RPMI7951 (cell line): ENCODE results near the gene DSG3. TPM values are rescaled to one million over a fixed set of nuclear protein-coding genes. Genes with fewer than 3 reads are reported as not detected.
A peak's percentile ranks its signal among the peaks of the same experiment; 100 is the strongest.
"Not testable (repeated sequence)": the region's sequence is repeated elsewhere in the genome, so short reads cannot be mapped to it uniquely, and the experiment has no call there.

Experiments
- DNase-seq: peaks from one replicate; pipeline ENCODE4 v3.0.0-alpha.2; 2012; ENCODE audit warnings: low read depth
- total RNA-seq: library from RNA; depleted of rRNA; stranded (reverse); fragments of >200 nt; shearing (Covaris generic); gene quantifications from 2 replicates; pipeline ENCODE4 v1.2.3, GENCODE V29; 2014

DSG3 gene
- total RNA-seq, 1 experiment from 2014 or later: not detected

DNA sequence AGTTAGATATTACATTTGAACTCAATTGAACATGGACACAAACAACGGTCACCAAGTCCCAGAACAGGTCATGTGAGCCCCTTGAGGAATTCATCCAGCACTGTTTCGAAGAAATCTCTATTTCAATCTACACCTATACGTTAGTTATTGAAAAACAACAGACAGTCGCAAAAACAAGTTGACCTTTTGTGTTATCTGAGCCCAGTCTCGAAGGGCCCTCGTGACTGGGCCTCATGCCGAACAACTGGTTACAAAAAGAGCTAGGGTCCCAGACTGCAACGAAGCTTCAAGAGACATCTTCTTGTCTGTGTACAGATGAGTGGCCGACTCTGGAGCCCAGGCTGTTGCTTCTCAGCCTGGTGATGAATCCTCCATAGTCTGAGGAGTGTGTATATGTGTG lies 45.1 kb downstream of the DSG3 start:
- no peak for DNase-seq

DNA sequence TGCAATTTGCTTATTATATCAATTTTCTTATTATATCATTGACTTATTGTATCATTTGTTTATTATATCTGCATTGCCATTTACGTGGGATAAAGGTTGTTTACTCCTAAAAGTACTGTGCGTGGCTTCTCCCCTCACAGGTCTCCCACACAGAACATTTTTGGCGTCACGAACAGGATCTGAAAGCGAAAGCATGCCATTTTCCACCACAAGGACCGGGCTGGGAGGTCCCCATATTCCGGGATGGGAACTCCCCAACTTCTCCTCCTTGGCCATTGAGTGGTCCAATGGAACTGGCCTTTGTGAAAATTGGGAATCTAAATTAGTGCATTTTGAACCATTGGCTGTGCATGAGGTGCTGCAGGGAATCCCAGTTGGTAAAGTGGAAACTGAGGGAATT lies 45.6 kb downstream of the DSG3 start:
- DNase-seq: no peak

DNA sequence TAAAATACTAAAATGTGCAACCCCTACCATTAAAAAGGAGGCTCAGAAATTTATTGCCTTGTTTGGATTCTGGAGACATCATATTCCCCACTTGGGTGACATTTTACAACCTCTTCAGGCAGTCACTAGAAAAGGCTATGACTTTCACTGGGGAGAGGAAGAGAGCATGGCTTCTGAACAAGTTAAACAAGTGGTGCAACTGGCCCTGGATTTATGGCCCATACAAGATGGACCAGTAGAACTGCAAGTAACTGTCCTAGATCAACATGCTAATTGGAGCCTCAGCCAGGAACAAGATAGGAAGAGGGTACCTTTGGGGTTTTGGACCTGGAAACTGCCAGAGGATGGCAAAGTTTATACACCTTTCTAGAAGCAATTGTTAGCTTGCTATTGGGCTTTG lies 46.4 kb downstream of the DSG3 start:
- DNase-seq: no peak

DNA sequence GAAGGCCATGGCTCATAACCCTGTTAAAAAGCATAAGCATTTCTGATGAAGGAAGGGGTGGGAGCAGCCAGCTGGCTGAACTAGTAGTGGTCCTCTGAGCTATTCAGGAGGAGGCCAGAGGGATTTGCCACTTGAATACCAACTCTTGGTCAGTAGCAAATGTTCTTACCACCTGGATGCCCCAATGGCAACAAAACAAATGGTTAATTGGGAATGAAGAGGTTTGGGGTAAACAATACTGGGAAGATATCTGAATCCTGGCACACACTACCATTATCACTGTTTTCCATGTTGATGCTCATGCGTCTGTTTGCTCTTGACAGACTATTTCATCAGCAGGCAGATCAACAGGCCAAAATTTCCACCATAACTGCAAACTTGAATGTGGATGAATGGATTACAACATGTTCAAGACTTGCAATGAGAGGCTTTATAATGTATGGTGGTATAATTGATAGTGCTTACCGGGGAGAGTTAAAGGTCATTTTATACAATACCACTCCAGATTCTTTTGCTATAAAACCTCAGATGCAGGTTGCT lies 47.2 kb downstream of the DSG3 start:
- not testable (repeated sequence) for DNase-seq

DNA sequence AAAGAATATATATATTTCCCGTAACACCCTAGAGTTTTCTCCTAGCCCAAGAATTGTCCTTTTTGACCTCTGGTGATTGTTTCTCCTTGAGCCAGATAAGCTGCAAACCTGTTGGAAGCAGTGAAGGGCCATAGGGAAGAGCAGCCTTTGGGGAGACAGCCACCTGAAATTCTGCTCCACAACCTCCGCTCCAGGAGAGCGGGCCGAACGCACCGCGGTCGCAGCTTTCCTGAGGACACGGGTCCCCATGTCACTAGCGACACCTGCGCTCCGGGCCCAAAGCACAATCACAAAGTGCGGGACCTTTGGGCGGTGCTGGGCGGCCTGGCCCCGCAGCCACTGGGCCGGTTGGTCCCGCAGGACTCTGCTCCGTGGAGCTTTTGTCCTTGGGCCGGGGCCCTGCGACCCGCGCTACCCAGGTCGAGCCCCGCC lies 49.9 kb downstream of the DSG3 start:
- no peak for DNase-seq

DNA sequence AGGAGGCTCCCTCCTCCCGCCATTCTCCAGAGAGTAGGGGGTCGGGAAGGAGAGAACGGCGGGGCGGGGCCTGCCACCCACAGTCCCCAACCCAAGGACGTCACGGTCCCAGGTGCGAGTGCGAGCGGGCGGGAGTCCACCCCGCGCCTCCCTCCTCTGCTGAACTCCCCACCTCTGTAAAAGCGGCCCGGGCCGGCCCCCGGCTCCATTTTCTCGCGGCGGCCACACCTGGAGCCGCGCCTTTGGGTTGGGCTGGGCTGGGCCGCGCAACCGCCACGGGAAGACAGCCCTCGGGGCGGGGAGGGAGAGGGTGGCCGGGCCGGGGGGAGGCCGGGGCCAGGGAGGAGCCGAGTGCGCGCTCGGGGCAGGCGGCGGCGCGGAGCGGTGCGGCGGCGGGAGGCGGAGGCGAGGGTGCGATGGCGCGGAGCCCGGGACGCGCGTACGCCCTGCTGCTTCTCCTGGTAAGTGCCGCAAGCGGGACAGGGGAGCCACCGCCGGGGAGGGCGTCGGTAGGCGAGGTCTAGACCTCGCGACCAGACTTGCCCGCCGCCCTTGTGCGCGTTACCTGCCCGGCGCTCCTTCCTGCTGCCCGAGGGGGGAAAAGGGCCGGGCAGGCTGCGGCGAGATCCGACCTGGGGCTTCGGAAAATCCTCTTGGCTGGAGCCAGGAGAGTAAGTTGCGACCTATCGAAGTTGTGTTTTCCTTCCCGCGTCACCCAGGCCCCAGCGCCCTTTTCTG lies 50.5 kb downstream of the DSG3 start, which contains the start of gene DSG2:
TSS of gene DSG2 (plus strand) at position 342 of the 738 bp plus-strand sequence. CDS start at position 417, 75 bp downstream.
- no peak for DNase-seq

DNA sequence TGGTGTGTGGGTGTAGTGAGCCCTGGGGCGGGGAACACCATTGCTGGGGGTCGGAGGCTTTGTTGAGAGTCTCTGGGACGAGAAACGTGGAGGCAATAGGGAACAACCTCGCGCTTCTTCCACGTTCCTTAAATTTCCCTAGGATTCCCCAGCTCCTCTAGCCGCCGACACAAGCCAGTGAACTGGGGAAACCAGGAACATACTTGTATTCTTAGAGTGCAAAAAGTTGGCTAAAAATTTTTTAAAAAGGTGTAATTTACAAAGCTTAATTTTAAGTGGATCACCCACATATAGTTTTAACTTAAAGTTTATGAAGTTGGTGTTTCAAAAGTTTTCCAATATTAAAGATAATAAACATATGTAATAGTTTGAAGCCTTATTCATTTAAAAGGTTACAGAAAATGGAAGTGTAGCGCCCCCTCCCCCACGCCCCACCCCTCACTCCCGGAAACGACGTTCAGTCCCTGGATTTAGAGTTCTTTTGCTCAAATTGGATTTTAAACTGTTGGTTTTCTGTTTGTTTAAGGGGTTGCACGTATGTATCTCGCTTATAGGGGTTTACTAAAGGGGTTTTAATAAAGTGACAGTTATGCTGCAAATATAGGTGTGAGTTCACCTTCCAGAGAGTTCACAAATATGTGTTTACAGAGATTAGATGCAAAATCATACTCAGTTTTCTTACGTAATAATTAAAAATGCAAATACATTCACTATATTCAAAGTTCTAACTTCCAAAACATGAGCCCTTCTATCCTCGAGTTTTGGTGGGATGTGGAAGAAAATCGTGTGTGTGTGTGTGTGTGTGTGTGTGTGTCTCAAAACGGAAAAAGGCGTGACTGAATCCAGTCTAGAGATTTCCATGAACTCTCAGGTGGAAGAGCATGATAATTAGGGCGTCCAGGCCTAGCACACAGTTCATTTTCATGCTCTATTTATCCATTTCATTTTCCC lies 51.3 kb downstream of the DSG3 start:
- no peak for DNase-seq

DNA sequence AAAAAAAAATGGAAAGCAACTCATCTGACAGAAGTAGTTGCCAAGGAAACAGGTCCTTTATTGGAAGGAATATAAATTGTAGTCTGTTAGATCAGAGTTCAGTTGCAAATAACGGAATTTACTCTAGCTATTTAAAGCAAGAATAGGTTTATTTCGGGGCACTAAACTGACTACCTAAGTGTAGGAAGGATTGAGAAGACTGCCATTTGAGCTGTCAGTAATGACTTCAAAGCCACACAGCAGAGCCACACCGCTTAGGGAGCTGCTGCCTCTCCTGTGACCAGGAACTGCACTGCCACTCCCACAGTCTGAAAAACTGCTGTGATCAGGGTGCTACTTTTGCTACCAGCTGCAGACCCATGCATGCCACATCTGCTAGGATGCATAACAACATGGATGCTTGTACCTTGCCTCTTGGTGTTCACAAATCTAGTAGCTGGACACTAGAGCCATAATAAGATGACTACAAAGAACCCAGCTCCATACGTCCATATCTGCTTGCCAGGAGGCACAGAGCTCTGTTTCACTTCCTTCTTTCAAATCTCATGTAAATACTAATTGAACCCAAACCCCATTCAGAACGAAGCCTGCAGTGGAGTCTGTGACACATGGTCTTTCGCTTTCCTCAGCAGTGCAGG lies 52.6 kb downstream of the DSG3 start:
- DNase-seq: no peak

DNA sequence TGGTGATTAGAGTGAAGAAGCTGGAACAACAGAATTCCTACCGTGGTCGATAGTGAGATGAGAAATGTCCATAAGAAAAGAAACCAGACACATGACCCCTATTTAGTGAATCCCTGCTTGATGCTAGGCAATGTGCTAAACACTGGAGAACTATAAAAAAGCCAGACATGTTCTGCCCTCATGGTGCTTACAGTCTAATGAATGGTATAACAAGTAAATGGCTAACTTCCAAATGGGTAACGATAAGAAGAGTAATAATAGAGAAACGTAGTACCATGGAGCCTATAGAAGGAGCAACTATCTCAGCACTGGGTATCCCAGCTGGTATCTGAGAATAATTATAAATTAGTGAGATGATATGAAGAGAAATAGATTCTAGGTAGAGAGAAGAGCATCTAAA lies 55.5 kb downstream of the DSG3 start:
- no peak for DNase-seq

DNA sequence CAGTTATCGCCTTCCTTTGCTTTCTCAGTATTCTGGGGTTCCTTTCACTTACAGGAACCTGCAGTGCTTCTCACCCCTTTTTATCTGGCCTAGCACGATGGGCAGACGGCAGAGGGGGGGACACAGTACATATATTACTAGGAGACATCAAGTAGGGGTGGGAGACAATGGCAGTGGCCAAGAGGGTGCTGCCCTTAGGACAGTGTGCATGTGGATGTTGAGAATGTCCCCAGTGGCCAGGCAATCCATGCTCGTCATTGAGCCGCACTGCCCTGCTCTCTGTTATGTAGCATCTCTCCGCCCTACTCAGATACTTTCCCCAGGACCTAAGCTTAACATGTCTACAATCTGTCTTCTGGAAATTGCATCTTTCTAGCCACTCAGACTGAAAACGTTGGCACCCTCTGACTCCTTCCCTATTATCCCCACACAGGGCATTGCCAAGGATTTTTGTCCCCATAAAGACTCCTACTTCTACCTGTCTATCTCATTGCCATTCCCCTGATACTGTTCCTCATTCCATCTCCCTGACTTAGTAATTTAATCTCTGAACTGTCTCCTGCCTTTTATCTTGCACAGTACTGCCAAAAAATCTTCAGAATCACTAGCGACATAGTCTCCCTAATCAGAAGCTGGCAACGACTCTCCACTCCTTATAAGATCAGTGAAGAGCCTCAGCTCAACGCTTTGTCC lies 57.1 kb downstream of the DSG3 start:
- no peak for DNase-seq

DNA sequence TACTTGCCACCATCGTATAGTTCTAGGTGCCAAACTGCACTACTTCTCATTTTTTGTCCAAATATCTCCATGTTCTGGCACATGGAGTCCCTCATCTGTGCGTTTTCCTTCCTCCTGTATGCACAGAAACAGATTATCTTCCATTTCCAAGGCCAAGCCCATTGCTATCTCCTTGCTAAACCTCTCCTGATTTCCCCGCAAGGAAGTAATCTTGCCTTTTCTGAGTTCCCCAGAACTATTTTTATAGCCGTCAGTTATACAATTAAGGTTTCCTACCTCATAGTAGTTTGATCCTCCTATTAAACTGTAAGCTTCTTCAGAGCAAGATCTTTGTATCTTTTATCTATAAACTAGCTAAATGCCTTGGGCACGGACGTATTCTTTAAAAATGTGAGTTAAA lies 57.6 kb downstream of the DSG3 start:
- DNase-seq: no peak

DNA sequence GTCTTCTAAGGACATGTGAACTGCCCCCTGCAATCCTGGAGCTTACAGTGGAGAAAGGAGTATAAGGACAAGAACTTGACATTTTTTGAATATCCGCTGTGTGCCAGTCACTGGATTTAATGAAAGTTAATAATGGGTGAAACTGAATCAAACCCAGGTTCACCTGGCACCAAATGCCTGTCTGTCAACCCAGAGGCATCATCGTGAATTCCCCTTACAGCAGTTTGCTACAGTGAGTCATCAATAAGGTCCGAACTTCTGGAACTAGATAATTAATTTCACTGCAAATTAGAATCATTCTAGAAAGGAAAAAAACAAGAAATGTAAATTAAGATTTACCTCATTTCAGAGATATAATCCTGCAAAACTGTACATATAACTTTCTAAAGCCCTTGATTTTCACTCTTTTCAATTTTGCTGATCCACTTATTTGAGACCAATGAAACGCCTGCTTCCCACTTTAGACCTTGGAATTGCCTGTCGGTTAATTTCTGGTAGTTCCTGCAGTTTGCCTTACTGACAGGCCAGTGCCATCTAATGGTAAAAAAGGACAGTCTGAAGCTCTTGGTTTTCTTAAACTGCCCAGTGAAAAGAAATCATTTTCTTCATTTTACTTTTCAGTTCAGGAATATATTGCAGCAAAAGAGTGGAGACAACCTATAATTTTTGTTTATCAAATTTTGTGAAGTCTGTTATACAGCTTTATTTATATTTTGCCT lies 58.6 kb downstream of the DSG3 start:
- peak; percentile 4 for DNase-seq

DNA sequence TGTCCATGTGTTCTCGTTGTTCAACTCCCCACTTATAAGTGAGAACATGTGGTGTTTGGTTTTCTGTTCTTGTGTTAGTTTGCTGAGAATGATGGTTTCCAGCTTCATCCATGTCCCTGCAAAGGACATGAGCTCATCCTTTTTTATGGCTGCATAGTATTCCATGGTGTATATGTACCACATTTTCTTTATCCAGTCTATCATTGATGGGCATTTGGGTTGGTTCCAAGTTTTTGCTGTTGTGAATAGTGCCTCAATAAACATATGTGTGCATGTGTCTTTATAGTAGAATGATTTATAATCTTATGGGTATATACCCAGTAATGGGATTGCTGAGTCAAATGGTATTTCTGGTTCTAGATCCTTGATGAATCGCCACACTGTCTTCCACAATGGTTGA lies 59.6 kb downstream of the DSG3 start:
- not testable (repeated sequence) for DNase-seq

DNA sequence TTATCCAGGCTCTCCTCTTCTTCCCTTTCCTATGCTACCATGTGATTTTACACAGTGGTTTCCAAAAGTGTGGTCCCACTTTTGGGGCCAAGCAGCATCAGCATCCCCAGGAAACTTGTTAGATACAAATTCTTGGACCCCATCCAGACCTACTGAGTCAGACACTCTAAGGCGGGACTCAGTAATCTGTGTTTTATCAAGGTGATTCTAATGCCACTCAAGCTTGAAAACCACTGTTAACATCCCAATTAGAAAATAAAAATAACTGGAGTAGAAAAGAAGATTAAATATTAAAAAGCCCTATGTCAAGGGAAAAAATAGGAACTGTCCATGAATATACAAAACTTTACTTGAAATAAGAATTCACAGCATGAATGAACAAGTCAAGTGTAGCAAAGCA lies 61.2 kb downstream of the DSG3 start:
- no peak for DNase-seq

DNA sequence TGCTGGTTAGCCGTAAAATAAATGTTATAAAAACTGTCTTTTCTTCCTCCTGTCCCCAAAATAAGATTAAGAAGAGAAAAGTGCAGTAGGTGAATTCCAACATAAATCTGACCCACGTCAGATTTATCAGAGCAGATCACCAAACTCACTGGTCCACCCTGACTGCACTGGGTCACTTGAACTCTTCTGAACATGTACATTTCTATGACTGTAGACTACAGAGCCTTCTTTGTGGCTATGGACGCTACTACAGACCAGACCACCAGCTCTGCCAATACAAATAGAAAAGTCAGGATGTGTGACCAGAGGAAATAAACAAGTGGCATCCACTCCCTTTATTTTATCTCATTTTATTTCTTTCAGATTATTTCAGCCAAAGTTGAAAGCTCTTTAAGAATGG lies 62.0 kb downstream of the DSG3 start:
- DNase-seq: no peak

DNA sequence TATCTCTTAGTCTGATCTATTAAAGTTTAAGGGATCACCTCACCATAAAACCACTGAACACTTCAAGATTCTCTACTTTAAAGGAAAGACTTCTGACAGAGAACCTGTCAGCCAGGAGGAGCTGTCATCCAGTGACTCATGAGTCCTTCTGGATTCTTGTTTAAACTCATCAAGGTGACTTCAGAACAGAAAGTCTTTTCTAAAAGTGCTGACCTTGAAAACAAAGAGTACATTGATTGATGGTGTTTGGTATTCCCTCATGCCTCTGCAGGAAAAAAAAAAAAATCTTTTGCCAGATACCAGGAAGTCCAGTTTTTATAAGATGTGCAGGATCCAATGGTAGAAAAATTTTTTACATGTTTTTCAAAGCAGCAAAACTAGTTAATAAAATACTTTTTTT lies 62.8 kb downstream of the DSG3 start:
- DNase-seq: no peak

DNA sequence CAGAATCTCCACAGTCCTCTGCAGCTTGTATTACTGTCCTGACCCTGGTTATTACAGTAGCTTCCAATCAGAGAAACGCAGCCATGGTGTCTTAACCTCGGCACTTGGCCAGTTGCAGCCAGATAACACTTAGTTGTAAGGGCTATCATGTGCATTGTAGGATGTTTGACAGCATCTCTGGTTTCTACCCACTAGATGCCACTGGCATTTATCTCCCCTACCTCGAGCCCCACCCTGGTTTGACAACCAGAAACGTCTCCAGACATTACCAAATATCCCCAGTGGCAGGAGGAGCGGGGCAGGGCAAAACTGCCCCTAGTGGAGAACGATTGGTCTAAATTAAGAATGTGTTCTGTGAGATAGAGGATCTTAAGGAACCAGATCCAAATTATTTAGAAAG lies 63.6 kb downstream of the DSG3 start:
- no peak for DNase-seq

DNA sequence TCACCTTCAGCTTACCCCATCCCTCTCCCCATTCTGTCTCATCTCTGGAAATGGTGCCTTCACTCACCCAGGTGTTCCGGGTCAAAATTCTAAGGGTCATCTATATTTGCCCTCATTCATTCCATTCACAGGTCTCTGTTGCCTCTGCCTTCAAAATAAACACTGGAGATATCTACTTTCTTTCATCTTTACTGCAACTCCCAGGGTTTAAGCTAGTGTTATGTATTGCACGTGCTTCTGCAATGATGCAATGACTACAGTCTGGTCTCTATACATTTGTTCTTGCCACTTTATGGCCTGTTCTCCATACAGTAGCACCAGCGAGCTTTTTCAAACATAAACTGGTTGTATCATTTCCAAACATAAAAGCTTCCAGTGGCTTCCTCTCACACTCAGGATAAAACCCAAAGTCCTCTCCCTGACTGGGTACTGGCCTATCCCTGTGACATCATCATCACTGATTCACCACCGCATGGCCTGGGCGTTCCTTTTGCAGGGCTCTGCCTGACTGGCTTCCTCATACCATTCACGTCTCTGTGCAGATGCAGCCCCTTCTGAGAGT lies 64.7 kb downstream of the DSG3 start:
- peak; percentile 27 for DNase-seq

DNA sequence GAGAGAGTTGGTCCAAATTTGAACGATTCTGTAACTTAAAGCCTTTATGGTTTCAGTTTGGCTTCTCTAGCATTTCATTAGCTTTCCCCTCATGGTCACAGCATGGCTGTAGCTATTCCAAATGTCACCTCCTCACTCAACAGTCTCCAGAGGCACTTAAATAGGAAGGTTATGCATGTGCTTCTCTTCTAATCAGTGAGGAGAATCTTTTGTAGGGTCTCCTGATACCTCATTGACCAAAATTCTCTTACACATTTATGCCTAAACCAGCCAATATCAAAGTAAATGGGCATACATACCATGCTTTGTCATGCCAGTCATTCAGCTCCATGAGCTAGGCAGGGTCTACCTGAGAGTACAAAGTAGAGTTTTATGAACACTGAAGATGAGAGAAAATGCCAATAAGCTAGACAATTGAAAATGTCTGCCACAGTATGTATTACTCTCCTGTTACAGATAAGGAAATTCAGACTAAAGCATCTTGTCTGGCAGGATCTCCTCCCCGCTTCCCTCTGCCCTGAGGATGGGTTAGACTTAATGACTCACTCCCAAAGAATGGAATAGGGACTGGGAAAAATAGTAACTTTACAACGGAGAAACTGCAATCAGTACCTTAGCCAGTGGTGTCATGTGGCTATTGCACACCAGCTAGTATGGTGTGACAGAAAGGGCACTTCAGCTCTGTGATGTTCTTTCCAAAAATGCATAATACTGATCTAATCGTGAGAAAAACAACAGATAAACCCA lies 65.8 kb downstream of the DSG3 start:
- DNase-seq: peak; percentile 54

DNA sequence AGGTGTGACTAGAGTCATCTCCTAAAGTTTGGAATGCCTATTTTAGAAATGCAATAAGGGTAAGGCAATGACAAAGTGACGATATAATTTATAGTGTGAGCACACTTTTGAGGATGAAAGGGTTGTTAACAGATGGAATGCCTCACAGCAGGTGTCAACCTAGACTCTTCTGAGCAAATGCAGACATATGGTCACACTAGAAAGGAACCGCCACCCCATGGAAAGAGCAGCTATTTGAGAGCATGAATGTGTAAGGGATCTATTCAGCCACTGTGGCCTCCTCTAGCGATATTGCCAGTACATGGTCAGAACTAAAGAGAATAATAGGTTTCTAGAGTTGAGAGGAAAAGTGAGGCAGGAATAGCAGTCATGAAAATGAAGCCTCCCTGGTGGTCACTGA lies 68.9 kb downstream of the DSG3 start:
- no peak for DNase-seq
